Measurements from ENCODE around the gene KCP. TPM values are rescaled to one million over a fixed set of nuclear protein-coding genes. Genes with fewer than 3 reads are reported as not detected.

KCP gene
- total and polyA plus RNA-seq, 9 donors, result 0.05 to 1.8 (median 0.20) TPM; not detected in 4

DNA sequence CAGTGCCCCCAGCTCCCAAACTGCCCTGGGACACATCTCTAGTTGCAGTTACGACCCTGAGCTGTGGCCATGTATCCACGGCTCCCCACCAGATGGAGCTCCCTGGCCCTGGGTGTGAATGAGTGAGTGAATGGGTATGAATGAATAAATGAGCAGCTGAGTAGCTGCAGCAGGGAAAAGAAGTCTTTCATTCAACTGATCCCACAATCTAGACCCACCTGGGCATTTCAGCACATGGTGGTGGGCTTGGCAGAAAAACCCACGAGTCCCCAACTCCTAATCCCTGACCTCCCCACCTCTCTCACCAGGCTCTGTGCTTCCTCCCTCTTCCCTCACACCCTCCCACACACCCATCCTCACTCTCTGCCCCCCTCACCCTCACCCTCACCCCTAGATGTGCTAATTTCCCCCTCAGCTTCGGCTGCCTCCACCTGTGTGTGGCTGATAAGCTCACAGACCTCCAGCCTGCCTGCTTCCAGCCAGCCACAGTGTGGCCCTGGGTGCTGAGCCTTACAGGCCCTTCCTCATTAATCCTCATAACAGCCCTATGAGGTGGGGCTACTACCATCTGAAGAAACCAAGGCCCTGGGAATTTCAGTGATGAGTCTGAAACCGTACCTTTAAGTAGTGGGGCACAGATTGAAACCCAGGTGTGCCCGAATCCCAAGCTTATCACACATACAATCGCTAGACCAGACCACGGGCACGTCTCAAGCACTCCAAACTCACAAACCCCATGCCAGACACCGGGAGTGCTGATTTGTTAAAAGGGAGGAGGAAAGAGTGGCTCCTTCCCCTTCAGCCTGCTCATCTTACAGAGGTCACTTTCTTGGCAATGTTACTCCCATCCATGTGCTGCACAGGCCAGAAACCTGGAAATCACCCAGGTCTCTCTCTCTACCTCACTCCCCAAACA is 50.1 kb downstream of the KCP start:
- 29 to 37% (median 32%) methylated on average over 10 of the region's 10 CpGs for WGBS, 3 donors
- intact Hi-C loops (cut with DNase I), result loop anchor here in 1 of 4 donors (5.0 kb wide), 1 partner anchor 123 kb away; the partner anchor contains the start of gene CALU

DNA sequence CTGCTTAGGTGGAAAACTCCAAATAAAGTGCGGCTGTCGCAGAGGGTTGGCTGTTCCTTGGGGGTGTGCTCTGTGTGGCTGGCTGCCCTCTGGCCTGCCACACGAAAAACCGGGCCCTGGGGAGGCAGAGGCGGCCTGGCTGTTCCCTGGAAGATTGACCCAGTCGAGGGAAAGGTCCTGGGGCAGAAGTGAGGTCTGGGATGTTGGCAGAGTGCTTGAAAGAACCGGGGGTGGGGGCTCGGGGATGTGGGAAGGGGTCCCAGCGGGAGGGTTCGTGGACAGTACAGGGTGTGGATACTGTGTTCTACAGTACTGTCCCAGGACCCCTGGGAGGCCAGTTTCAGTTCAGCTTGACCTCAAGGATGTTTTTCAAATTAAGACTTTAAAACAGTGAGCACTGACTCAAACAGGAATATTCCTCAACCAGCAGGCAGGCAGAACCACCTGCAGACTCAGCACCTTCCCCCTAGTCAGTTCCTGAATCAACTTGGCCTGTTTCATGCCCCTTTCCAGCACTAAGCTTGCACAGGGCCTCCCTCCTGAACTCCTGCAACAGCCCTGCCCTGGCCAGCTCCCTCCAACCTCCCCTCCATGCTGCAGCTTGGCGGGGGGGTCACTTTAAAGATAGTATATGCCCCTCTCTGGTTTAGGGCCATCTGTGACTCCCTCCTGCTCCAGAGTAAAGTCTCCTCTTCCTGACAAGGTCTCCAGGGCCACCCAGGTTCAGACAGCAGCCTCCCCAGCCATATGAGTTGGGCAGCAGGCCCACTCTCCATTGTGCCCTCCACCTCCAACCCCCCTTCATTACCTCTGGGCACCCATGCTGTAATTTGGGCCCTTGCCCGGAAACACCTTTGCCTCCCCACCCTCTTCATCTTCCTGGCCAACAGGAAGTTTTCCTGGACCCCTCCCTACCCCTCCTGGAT is 51.0 kb downstream of the KCP start:
- WGBS, 3 donors, result 40 to 53% (median 47%) methylated on average over 12 of the region's 12 CpGs
- Histone ChIP-seq H3K9me3 (no peaks in the 10 kb centered on the region), H3K4me3 (no peak overlapping the region), H3K4me1 (ENCODE audit: insufficient read depth) (peaks cover 10% of the 10 kb centered on the region), H3K27me3 (no peaks in the 10 kb centered on the region), H3K27ac (peak overlapping the region in 1 of 2 donors; percentile 15), H3K36me3 (no peaks in the 10 kb centered on the region)
- intact Hi-C loops (cut with DNase I), result loop anchor here in 1 of 4 donors (5.0 kb wide), 1 partner anchor 122 kb away; the partner anchor contains the start of gene CALU
- no peak for DNase-seq
- TF ChIP-seq POLR2A (IDR thresholded peaks at IDR 0.05) (no peak), EP300 (IDR thresholded peaks at IDR 0.05) (no peak)
- TF ChIP-seq, protein P1, sequence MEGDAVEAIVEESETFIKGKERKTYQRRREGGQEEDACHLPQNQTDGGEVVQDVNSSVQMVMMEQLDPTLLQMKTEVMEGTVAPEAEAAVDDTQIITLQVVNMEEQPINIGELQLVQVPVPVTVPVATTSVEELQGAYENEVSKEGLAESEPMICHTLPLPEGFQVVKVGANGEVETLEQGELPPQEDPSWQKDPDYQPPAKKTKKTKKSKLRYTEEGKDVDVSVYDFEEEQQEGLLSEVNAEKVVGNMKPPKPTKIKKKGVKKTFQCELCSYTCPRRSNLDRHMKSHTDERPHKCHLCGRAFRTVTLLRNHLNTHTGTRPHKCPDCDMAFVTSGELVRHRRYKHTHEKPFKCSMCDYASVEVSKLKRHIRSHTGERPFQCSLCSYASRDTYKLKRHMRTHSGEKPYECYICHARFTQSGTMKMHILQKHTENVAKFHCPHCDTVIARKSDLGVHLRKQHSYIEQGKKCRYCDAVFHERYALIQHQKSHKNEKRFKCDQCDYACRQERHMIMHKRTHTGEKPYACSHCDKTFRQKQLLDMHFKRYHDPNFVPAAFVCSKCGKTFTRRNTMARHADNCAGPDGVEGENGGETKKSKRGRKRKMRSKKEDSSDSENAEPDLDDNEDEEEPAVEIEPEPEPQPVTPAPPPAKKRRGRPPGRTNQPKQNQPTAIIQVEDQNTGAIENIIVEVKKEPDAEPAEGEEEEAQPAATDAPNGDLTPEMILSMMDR (IDR thresholded peaks at IDR 0.05), result no peak

More for the DNA sequence above, 50.1 kb downstream of the KCP start:
- no peaks in the 10 kb centered on the region for H3K36me3 ChIP-seq
- H3K4me1 ChIP-seq (ENCODE audit: insufficient read depth), result peaks cover 10% of the 10 kb centered on the region
- no peak for DNase-seq
- no peak overlapping the region for H3K4me3 ChIP-seq
- no peaks in the 10 kb centered on the region for H3K9me3 ChIP-seq
- TF ChIP-seq EP300 (IDR thresholded peaks at IDR 0.05) (no peak), POLR2A (IDR thresholded peaks at IDR 0.05) (no peak)
- TF ChIP-seq, protein P1 (IDR thresholded peaks at IDR 0.05), result no peak
- no peaks in the 10 kb centered on the region for H3K27me3 ChIP-seq
- H3K27ac ChIP-seq, result peak overlapping the region in 1 of 2 donors; percentile 20

DNA sequence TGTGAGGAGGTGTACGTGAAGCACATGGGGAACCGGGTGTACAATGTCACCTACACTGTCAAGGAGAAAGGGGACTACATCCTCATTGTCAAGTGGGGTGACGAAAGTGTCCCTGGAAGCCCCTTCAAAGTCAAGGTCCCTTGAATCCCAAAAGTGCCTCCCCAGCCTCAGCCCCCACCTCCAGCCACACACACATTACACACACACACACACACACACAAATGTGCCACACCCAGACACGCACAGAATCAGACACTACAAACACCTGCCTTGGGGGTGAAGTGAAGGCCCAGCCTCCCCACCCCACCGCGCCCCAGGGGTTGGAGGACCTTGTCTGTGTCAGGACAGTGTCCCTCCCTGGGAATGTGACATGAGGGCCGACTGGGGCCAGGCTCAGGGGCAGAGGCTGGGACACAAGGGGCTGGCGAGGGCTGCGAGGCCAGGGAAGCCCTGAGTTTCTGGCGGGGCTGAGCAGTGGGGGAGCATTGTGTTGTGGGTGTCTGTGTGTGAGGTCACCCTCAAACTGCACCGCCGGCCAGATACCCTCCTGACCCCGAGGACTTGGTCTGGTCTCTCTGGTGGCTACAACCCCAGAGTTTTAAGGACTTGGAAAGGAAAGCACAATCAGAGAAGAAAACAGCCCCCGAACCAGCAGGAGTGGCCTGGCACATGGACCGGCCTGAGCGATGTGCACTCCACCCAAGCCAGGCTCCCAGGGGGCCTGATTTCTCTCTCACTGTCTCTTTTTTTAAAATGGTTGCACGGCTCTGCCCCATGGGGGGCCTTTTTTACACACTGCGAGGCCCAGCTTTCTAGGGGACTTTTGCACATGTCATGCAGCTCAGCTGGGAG is 51.9 kb downstream of the KCP start:
- H3K4me1 ChIP-seq (ENCODE audit: insufficient read depth), result peaks cover 8% of the 10 kb centered on the region
- intact Hi-C loops (cut with DNase I), result no loop called here
- no peak for TF ChIP-seq EP300 (IDR thresholded peaks at IDR 0.05)
- TF ChIP-seq, protein P1 (IDR thresholded peaks at IDR 0.05), result no peak
- no peak for TF ChIP-seq POLR2A (IDR thresholded peaks at IDR 0.05)
- no peaks in the 10 kb centered on the region for H3K36me3 ChIP-seq
- DNase-seq, result peak in 2 of 5 donors; percentile 44 to 61
- no peaks in the 10 kb centered on the region for H3K9me3 ChIP-seq
- H3K4me3 ChIP-seq, result no peak overlapping the region
- no peaks in the 10 kb centered on the region for H3K27me3 ChIP-seq
- peak overlapping the region in 1 of 2 donors; percentile 15 for H3K27ac ChIP-seq
- 58 to 61% (median 58%) methylated on average over 16 to 18 of the region's 18 CpGs for WGBS, 3 donors

Measured in ovary (tissue), 9 donors.